GM12801 (cell line): ENCODE results near the gene NANOS3.

ENCODE experiments used
- TF ChIP-seq, protein P1 (sequence below): IDR thresholded peaks from one replicate; pipeline ENCODE4 v1.5.1; 2011; ENCODE audit warnings: control low read depth; ENCODE audit not compliant: insufficient read length; ENCODE audit errors: extremely low read depth

The NANOS3 gene

DNA sequence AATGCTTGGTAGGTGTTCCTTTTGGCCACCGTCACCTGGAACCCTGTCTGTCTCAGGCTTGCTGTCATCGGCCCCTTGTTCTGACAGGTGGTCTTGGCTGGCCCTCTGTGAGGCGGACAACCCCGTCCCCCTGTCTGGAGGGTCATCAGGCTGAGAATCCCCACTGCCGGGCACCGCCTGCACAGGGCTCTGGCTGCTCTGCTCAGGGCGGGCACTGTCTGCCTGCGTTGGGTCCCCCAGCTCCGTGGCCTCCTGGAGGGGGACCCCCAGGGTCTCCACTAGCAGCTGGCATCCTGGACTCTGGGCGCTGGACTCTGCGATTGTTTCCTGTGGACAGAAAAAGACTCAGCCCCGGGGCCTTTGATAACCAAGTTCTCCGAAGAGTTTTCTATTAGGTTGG is 13.2 kb downstream of the NANOS3 start:
- TF ChIP-seq, protein P1, sequence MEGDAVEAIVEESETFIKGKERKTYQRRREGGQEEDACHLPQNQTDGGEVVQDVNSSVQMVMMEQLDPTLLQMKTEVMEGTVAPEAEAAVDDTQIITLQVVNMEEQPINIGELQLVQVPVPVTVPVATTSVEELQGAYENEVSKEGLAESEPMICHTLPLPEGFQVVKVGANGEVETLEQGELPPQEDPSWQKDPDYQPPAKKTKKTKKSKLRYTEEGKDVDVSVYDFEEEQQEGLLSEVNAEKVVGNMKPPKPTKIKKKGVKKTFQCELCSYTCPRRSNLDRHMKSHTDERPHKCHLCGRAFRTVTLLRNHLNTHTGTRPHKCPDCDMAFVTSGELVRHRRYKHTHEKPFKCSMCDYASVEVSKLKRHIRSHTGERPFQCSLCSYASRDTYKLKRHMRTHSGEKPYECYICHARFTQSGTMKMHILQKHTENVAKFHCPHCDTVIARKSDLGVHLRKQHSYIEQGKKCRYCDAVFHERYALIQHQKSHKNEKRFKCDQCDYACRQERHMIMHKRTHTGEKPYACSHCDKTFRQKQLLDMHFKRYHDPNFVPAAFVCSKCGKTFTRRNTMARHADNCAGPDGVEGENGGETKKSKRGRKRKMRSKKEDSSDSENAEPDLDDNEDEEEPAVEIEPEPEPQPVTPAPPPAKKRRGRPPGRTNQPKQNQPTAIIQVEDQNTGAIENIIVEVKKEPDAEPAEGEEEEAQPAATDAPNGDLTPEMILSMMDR: no peak

DNA sequence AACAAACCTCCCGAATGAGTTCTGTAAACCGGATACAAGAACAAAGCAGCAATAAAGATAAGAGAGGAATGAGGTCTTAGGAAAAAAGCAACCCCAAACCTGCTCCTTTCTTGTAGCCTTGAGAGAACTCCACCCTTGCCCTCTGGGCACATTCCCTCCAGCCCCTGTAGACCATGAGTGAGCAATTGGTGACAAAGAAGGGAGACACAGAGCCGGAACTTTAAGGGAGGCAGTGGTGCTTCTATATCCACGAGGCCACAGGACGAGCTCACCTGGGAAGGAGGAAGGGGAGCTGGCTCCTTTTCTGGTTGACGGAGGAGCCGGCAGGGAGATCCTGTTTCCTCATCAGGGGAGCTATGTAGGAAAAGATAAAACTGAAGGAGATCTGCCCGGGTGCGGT is 15.9 kb downstream of the NANOS3 start:
- TF ChIP-seq, protein P1: no peak

DNA sequence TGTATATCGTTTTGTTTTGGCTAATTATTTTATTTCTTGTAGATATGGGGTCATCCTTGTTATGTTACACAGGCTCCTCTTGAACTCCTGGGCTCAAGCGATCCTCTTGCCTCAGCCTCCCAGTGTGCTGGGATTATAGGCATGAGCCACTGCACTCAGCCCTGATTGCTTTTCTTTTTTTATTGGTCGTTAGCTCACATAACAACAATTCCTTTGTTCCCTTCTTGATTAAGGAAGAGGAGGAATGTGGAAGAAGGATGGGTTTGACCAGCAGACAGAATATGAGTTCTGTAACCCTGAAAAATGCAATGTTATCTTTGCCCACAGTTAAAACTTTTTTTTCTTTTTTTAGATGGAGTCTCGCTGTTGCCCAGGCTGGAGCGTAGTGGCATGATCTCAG is 17.6 kb downstream of the NANOS3 start:
- TF ChIP-seq, protein P1: no peak

DNA sequence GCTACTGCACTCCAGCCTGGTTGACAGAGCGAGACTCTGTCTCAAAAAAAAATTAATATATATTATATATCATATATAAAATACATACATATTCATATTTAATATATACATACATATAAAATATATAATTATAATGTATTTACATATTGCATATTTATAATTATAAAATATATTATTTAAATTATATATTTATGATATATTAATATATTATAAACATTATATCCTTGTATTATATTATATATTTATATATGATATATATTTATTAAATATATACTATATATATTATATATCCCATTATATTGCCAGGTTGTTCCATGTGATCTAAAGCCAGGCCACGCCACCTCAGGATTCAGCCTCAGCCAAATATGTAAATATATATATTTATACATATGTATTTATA is 19.3 kb downstream of the NANOS3 start:
- TF ChIP-seq, protein P1: no peak

DNA sequence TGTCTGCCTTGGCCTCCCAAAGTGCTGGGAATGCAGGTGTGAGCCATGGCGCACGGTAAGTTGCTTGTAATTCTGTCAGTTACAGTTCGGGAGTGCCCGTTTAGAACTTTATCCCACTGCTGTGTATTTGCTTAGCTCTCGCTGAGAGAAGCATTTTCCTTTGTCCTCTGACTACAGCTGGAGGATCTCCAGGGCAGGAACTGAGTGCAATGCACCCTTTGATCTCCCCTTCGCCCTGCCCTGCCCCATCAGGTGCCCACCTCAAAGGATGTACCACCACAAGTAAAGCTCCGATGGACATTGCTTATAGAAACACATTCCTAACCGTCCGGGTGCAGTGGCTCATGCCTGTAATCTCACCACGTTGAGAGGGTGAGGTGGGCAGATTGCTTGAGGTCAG is 22.5 kb downstream of the NANOS3 start:
- TF ChIP-seq, protein P1: no peak

DNA sequence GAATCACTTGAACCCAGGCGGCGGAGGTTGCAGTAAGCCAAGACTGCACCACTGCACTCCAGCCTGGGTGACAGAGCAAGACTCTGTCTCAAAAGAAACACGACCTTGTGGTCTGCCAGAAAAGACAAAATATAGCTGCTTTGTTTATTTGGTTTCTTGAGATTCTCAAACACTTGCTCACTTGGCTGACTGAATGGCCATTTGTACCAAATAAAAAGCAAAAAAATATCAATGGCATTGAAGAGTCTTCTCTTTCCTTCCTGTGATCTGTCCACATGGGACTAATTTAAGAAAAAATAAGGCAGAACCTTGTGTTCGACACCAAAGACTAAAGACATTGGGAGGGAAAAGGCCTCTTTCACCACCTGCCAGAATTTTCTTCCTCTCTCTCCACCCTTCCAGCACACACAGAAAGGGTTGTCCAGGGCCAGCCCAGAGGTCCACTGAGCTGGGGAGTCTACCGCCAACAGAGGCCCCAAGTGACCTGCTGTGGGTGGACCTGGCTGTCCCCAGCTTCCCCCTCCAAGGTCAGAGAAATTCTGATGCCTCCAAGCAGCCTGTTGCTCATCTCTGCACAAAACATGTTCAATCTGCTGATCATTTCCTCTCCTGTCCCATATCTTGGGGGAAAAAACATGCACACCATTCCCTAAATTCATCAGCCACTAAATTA is 23.1 kb downstream of the NANOS3 start:
- TF ChIP-seq, protein P1: no peak

DNA sequence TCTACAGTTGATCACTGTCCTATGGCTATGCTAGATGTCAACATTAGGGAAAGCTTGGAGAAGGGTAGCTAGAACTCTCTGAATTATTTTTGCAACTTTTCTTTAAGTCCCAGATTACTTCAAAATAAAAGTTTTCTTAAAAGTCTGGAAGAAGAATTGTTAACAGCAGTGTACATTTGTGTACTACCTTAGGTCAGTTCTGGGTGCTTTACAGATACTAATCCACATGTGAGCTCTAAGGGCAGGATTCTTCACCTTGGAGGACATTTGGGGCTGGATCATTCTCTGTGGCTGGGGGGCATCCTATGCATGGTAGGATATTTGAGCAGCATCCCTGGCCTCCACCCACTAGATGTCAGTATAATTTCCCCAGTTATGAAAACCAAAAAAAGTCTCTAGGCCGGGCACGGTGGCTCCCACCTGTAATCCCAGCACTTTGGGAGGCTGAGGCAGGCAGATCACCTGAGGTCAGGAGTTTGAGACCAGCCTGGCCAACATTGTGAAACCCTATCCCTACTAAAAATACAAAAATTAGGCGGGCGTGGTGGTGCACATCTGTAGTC is 26.1 kb downstream of the NANOS3 start:
- TF ChIP-seq, protein P1: no peak
